IMR-90 (cell line): ENCODE results near the gene TUBD1. TPM values are rescaled to one million over a fixed set of nuclear protein-coding genes. Genes with fewer than 3 reads are reported as not detected.

ENCODE experiments used
- ATAC-seq: fragments of 200-7000 bp; cut with Tn5 transposase; 2 replicates; pipeline ENCODE4 v1.9.1; 2020; ENCODE audit warnings: low read depth, mild to moderate bottlenecking, moderate library complexity
- BruUV-seq: library from RNA; stranded (reverse); fragments of 400-500 nt; replicated peaks from 2 replicates; lab custom pipeline; 2021; lab: Mats Ljungman, UMichigan
- CTCF ChIA-PET: fragments of 300-600 bp; formaldehyde crosslinking; extraction: SDS; loops from one replicate; lab custom pipeline; 2021; ENCODE audit warnings: antibody characterized with exemption; lab: Yijun Ruan, JAX
- POLR2A ChIA-PET: fragments of 300-600 bp; sonication (Branson Sonifier 250); formaldehyde crosslinking; loops from one replicate; lab custom pipeline; 2022; ENCODE audit warnings: antibody characterized with exemption; ENCODE audit not compliant: unreplicated experiment; lab: Charles Lee
- DNase-seq: peaks from one replicate; pipeline ENCODE4 v3.0.0; 2013
- H2AFZ ChIP-seq: replicated peaks from 2 replicates; pipeline ENCODE3; 2013; ENCODE audit warnings: low read length, mild to moderate bottlenecking; ENCODE audit not compliant: poor library complexity
- H2AK5ac ChIP-seq: 2 replicates; pipeline ENCODE4 v1.6.1; 2013; ENCODE audit warnings: low read depth, low read length, inconsistent platforms
- H2AK9ac ChIP-seq: replicated peaks from 2 replicates; pipeline ENCODE3; 2013; ENCODE audit warnings: mild to moderate bottlenecking, low read depth, low read length, moderate library complexity; ENCODE audit not compliant: poor library complexity
- H2BK120ac ChIP-seq: 2 replicates; pipeline ENCODE4 v1.6.1; 2013; ENCODE audit warnings: low read depth, low read length, inconsistent platforms
- H2BK15ac ChIP-seq: 3 replicates; pipeline ENCODE4 v1.6.1; 2013; ENCODE audit warnings: low read depth, low read length, inconsistent platforms
- H2BK20ac ChIP-seq: 2 replicates; pipeline ENCODE4 v1.6.1; 2013; ENCODE audit warnings: low read depth, mild to moderate bottlenecking, inconsistent platforms, low read length, moderate library complexity
- H2BK5ac ChIP-seq: 2 replicates; pipeline ENCODE4 v1.6.1; 2013; ENCODE audit warnings: mild to moderate bottlenecking, low read depth, low read length, inconsistent platforms; ENCODE audit not compliant: poor library complexity, severe bottlenecking
- H3K14ac ChIP-seq: replicated peaks from 2 replicates; pipeline ENCODE4 v1.6.1; 2013; ENCODE audit warnings: low read depth, low read length, inconsistent platforms
- H3K18ac ChIP-seq: 2 replicates; pipeline ENCODE4 v1.6.1; 2013; ENCODE audit warnings: low read depth, low read length, control low read depth
- H3K23ac ChIP-seq: 2 replicates; pipeline ENCODE4 v1.6.1; 2013; ENCODE audit warnings: low read depth, low read length, inconsistent platforms
- H3K27ac ChIP-seq: 2 replicates; pipeline ENCODE4 v1.5.1; 2013; ENCODE audit warnings: mild to moderate bottlenecking, control low read depth, low read length; ENCODE audit not compliant: insufficient read depth
- H3K27me3 ChIP-seq: 2 replicates; pipeline ENCODE4 v1.6.1; 2013; ENCODE audit warnings: low read length; ENCODE audit not compliant: control insufficient read depth, insufficient read depth
- H3K36me3 ChIP-seq: 2 replicates; pipeline ENCODE4 v1.6.1; 2013; ENCODE audit warnings: low read length, mixed read lengths; ENCODE audit not compliant: control insufficient read depth, insufficient read depth
- H3K4ac ChIP-seq: 2 replicates; pipeline ENCODE4 v1.6.1; 2013; ENCODE audit warnings: low read depth, low read length, inconsistent platforms
- H3K4me1 ChIP-seq: 2 replicates; pipeline ENCODE4 v1.6.1; 2013; ENCODE audit warnings: low read length, mixed read lengths; ENCODE audit not compliant: control insufficient read depth, insufficient read depth
- H3K4me2 ChIP-seq: 2 replicates; pipeline ENCODE4 v1.6.1; 2013; ENCODE audit warnings: low read depth, mild to moderate bottlenecking, control low read depth, low read length, moderate library complexity
- H3K4me3 ChIP-seq: 2 replicates; pipeline ENCODE4 v1.5.1; 2013; ENCODE audit warnings: low read depth, mild to moderate bottlenecking, control low read depth, low read length, moderate library complexity; ENCODE audit not compliant: insufficient read depth
- H3K56ac ChIP-seq: 2 replicates; pipeline ENCODE4 v1.6.1; 2013; ENCODE audit warnings: low read length, inconsistent platforms; ENCODE audit not compliant: insufficient read depth; ENCODE audit errors: extremely low read depth
- H3K79me1 ChIP-seq, 2 experiments: 2 replicates each; pipeline ENCODE4 v1.6.1; 2013; ENCODE audit warnings: low read length in 2 of 2, inconsistent platforms in 1 of 2, low read depth in 1 of 2
- H3K9ac ChIP-seq: 2 replicates; pipeline ENCODE4 v1.6.1; 2013; ENCODE audit warnings: low read depth, low read length, control low read depth
- H3K9me1 ChIP-seq: 2 replicates; pipeline ENCODE4 v1.6.1; 2013; ENCODE audit warnings: low read length, inconsistent platforms; ENCODE audit not compliant: insufficient read depth
- H3K9me3 ChIP-seq: 2 replicates; pipeline ENCODE4 v1.6.1; 2013; ENCODE audit warnings: low read length; ENCODE audit not compliant: control insufficient read depth, insufficient read depth
- H4K20me1 ChIP-seq: 2 replicates; pipeline ENCODE4 v1.6.1; 2013; ENCODE audit warnings: low read length, inconsistent platforms; ENCODE audit not compliant: insufficient read depth
- H4K5ac ChIP-seq: 2 replicates; pipeline ENCODE4 v1.6.1; 2013; ENCODE audit warnings: mild to moderate bottlenecking, low read depth, low read length, control low read depth
- H4K8ac ChIP-seq, 2 experiments: 2 replicates each; pipeline ENCODE4 v1.6.1; 2013; ENCODE audit warnings: low read depth in 2 of 2, low read length in 2 of 2, control low read depth in 1 of 2, inconsistent platforms in 1 of 2
- H4K91ac ChIP-seq: 2 replicates; pipeline ENCODE4 v1.6.1; 2013; ENCODE audit warnings: low read depth, low read length, inconsistent platforms; ENCODE audit not compliant: insufficient read depth
- BHLHE40 ChIP-seq: fragments of 150-350 bp; IDR thresholded peaks from 2 replicates; pipeline ENCODE4 v1.6.1; 2016; ENCODE audit warnings: mild to moderate bottlenecking, low read depth, low read length
- CEBPB ChIP-seq: IDR thresholded peaks from 2 replicates; pipeline ENCODE4 v1.6.1; 2012; ENCODE audit warnings: low read depth, low read length, improper control_type of control experiment
- CHD1 ChIP-seq: IDR thresholded peaks from 2 replicates; pipeline ENCODE4 v1.6.1; 2012; ENCODE audit warnings: low read depth, low read length, improper control_type of control experiment
- CTCF ChIP-seq: conservative IDR thresholded peaks from 2 replicates; pipeline ENCODE4 v1.5.1; 2012; ENCODE audit warnings: mild to moderate bottlenecking, low read depth, low read length, improper control_type of control experiment
- FOS ChIP-seq: fragments of 150-350 bp; IDR thresholded peaks from 2 replicates; pipeline ENCODE4 v1.6.1; 2016; ENCODE audit warnings: low read depth, low read length
- MAFK ChIP-seq: IDR thresholded peaks from 2 replicates; pipeline ENCODE4 v1.6.1; 2012; ENCODE audit warnings: low read depth, low read length, improper control_type of control experiment
- MAZ ChIP-seq: IDR thresholded peaks from 2 replicates; pipeline ENCODE4 v1.6.1; 2012; ENCODE audit warnings: low read depth, mild to moderate bottlenecking, low read length, improper control_type of control experiment, moderate library complexity, borderline replicate concordance
- MXI1 ChIP-seq: IDR thresholded peaks from 2 replicates; pipeline ENCODE4 v1.6.1; 2012; ENCODE audit warnings: low read depth, mild to moderate bottlenecking, low read length, moderate library complexity, borderline replicate concordance
- NFE2L2 ChIP-seq: fragments of 150-350 bp; IDR thresholded peaks from 2 replicates; pipeline ENCODE4 v1.6.1; 2016; ENCODE audit warnings: low read depth, mild to moderate bottlenecking, low read length
- RAD21 ChIP-seq: IDR thresholded peaks from 2 replicates; pipeline ENCODE4 v1.6.1; 2012; ENCODE audit warnings: low read length, improper control_type of control experiment
- RCOR1 ChIP-seq: IDR thresholded peaks from 2 replicates; pipeline ENCODE4 v1.6.1; 2012; ENCODE audit warnings: mild to moderate bottlenecking, low read length, improper control_type of control experiment; ENCODE audit not compliant: insufficient replicate concordance
- RFX5 ChIP-seq: IDR thresholded peaks from 2 replicates; pipeline ENCODE4 v1.8.0; 2012; ENCODE audit warnings: low read depth, mild to moderate bottlenecking, low read length, moderate library complexity
- SMC3 ChIP-seq: fragments of 150-350 bp; IDR thresholded peaks from 2 replicates; pipeline ENCODE4 v1.6.1; 2016; ENCODE audit warnings: low read depth, mild to moderate bottlenecking, antibody characterized with exemption, low read length, moderate library complexity
- USF2 ChIP-seq: fragments of 150-350 bp; IDR thresholded peaks from 2 replicates; pipeline ENCODE4 v1.6.1; 2017; ENCODE audit warnings: mild to moderate bottlenecking, antibody characterized with exemption, low read length, low read depth
- WGBS, 2 experiments: methylation state at CpG; one replicate each; pipeline versions ENCODE4 v1.1.5 to v1.1.7; 2013; ENCODE audit warnings: missing lambda C conversion rate in 2 of 2; ENCODE audit not compliant: insufficient read length in 1 of 2; ENCODE audit errors: extremely low coverage in 2 of 2; 5-methylcytosine and 5-hydroxymethylcytosine counted together
- dilution Hi-C: fragments of 300-500 bp; cut with HindIII; formaldehyde crosslinking; loops from one replicate; pipeline ENCODE4 v1.14.3; 2018; ENCODE audit warnings: low sequenced_read_pairs; ENCODE audit not compliant: unreplicated experiment
- in situ Hi-C: fragments of 300-500 bp; cut with MboI; formaldehyde crosslinking; loops from 3 replicates; pipeline ENCODE4 v1.14.3; 2019; ENCODE audit warnings: low sequenced_read_pairs, inconsistent platforms, mixed read lengths
- intact Hi-C: fragments of 100-400 bp; cut with micrococcal nuclease; formaldehyde crosslinking; loops from 2 replicates; pipeline ENCODE4 v1.10.0; 2022
- polyA plus RNA-seq, 3 experiments: library from polyadenylated mRNA; depleted of rRNA; stranded (reverse); fragments of >200 nt; gene quantifications; 2 replicates each; pipeline ENCODE4 v1.2.3, GENCODE V29; 2012; ENCODE audit warnings: low replicate concordance in 1 of 3
- total RNA-seq: library from RNA; depleted of rRNA; stranded (reverse); fragments of >200 nt; gene quantifications from 2 replicates; pipeline ENCODE4 v1.2.3, GENCODE V29; 2012
- TF ChIP-seq, protein P1 (sequence below): fragments of 150-350 bp; IDR thresholded peaks from 2 replicates; pipeline ENCODE4 v1.6.1; 2016; ENCODE audit warnings: low read depth, mild to moderate bottlenecking, low read length, moderate library complexity, borderline replicate concordance

The TUBD1 gene
- total and polyA plus RNA-seq, 2 of the 4 experiments (the other 2 are of a cell fraction): 2.2 to 4.7 TPM

DNA sequence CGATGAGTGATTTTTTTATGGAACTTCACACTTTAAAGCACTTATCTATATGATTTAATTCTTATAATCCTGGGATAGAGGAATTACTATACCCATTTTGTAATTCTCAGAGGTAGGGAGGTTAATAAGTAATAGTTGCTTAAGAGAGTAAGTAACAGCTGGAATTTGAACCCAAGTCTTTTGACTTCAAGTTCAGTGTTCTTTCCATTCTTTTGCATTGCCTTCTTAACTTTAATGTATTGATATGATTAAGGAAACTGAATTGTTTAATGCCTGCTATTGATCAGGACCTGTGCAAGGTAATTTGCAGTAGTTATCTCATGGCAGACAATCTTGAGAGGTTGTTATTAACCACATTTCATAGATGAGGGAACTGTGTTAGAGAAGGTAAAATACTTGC, 78.5 kb downstream of the TUBD1 start:
- CTCF ChIA-PET: interaction anchor here (0.6 kb wide), 1 partner anchor 156 kb away, joined by 4 read pairs; no protein-coding TSS in a partner anchor
- no peak for TF ChIP-seq SMC3
- no peak for TF ChIP-seq MXI1
- no peak for TF ChIP-seq FOS
- TF ChIP-seq NFE2L2: no peak
- no peak for TF ChIP-seq USF2
- TF ChIP-seq CTCF: no peak
- no peak for TF ChIP-seq MAFK
- TF ChIP-seq RCOR1: no peak
- no peak for TF ChIP-seq MAZ
- no peak for TF ChIP-seq CEBPB
- TF ChIP-seq BHLHE40: no peak
- no peak for TF ChIP-seq RFX5
- TF ChIP-seq RAD21: no peak
- TF ChIP-seq, protein P1, sequence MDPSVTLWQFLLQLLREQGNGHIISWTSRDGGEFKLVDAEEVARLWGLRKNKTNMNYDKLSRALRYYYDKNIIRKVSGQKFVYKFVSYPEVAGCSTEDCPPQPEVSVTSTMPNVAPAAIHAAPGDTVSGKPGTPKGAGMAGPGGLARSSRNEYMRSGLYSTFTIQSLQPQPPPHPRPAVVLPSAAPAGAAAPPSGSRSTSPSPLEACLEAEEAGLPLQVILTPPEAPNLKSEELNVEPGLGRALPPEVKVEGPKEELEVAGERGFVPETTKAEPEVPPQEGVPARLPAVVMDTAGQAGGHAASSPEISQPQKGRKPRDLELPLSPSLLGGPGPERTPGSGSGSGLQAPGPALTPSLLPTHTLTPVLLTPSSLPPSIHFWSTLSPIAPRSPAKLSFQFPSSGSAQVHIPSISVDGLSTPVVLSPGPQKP: no peak
- no peak for TF ChIP-seq CHD1

More for the DNA sequence above, 78.5 kb downstream of the TUBD1 start:
- Histone ChIP-seq H2AFZ (no peak overlapping the region), H3K56ac (no peak overlapping the region), H3K9ac (peak overlapping the region; percentile 6; the same call in 1 of the 2 replicates), H2BK15ac (no peak overlapping the region), H3K27ac (no peak overlapping the region), H4K5ac (peak overlapping the region; percentile 89; the same call in 1 of the 2 replicates), H3K18ac (peak overlapping the region; percentile 94), H3K4me3 (no peak overlapping the region), H3K14ac (no peak overlapping the region; the same call in 1 of the 2 replicates), H2AK5ac (0 out of 2 replicates have a peak overlapping the region, but pooled peaks have one; percentile 24), H4K91ac (no peak overlapping the region), H3K4me1 (peaks cover 9% of the 10 kb centered on the region), H3K9me3 (no peaks in the 10 kb centered on the region), H2BK120ac (no peak overlapping the region), H3K9me1 (peaks cover 7% of the 10 kb centered on the region; the same call in 1 of the 2 replicates), H3K27me3 (no peaks in the 10 kb centered on the region), H3K36me3 (peaks cover 3% of the 10 kb centered on the region; the same call in 1 of the 2 replicates), H3K4me2 (peak overlapping the region; percentile 89; the same call in 1 of the 2 replicates), H2BK20ac (0 out of 2 replicates have a peak overlapping the region, but pooled peaks have one; percentile 11), H3K79me1 (peaks cover 10% of the 10 kb centered on the region in 2 experiments; a peak in 3 of 4 replicates), H2BK5ac (peak overlapping the region; percentile 32), H3K4ac (no peak overlapping the region), H2AK9ac (no peak overlapping the region), H4K20me1 (no peaks in the 10 kb centered on the region), H4K8ac (no peak overlapping the region), H3K23ac (no peak overlapping the region; the same call in 1 of the 2 replicates)
- WGBS, 2 experiments: no CpG with 5 or more reads among the region's 1 CpG
- in situ Hi-C loops: no loop called here
- ATAC-seq: no peak
- intact Hi-C loops: no loop called here
- dilution Hi-C loops: no loop called here
- BruUV-seq: no TSS peak
- no peak for DNase-seq
- POLR2A ChIA-PET: no interaction called here
